Skin of body (tissue), 2 donors: Measurements from ENCODE around the gene BMP3. TPM values are rescaled to one million over a fixed set of nuclear protein-coding genes. Genes with fewer than 3 reads are reported as not detected.
"Not testable (repeated sequence)": the region's sequence is repeated elsewhere in the genome, so short reads cannot be mapped to it uniquely, and the experiment has no call there.

Experiments used
- DNase-seq: peaks from one replicate; lab custom pipeline; 2025; lab: John Stamatoyannopoulos, UW
- total RNA-seq: library from RNA; depleted of rRNA; stranded (reverse); fragments of >200 nt; gene quantifications from one replicate; pipeline ENCODE4 v1.2.3, GENCODE V29; 2014

The BMP3 gene
- 1.5 TPM for total RNA-seq

GRCh38 chr4:81030061-81030980, at the start of gene BMP3:
TSS of gene BMP3 (plus strand) at chr4:81030708. CDS start at chr4:81031285, 577 bp downstream.
- peak; percentile 11 for DNase-seq

GRCh38 chr4:80986011-80986410, 44.5 kb upstream of the BMP3 start:
- DNase-seq = no peak

GRCh38 chr4:80989921-80990544, 40.5 kb upstream of the BMP3 start:
- peak; percentile 39 for DNase-seq

- DNase-seq = no peak
Measured at GRCh38 chr4:80990851-80991250, 39.7 kb upstream of the BMP3 start.

GRCh38 chr4:80999943-81000342, 30.6 kb upstream of the BMP3 start:
- no peak for DNase-seq

GRCh38 chr4:81003597-81004111, 26.9 kb upstream of the BMP3 start:
- no peak for DNase-seq

- DNase-seq = no peak
Measured at GRCh38 chr4:81007417-81007816, 23.1 kb upstream of the BMP3 start.

GRCh38 chr4:81016566-81016965, 13.9 kb upstream of the BMP3 start:
- not testable (repeated sequence) for DNase-seq

- DNase-seq = no peak
Measured at GRCh38 chr4:81019006-81019405, 11.5 kb upstream of the BMP3 start.

GRCh38 chr4:81021142-81021944, 9.2 kb upstream of the BMP3 start:
- no peak for DNase-seq

GRCh38 chr4:81021981-81022380, 8.5 kb upstream of the BMP3 start:
- no peak for DNase-seq

GRCh38 chr4:81023484-81023883, 7.0 kb upstream of the BMP3 start:
- DNase-seq = no peak

- DNase-seq = no peak
Measured at GRCh38 chr4:81030981-81031791, 678 bp downstream of the BMP3 start.

GRCh38 chr4:81031796-81032551, 1.5 kb downstream of the BMP3 start:
- no peak for DNase-seq

- no peak for DNase-seq
Measured at GRCh38 chr4:81032771-81033684, 2.5 kb downstream of the BMP3 start.

GRCh38 chr4:81038636-81039350, 8.3 kb downstream of the BMP3 start:
- no peak for DNase-seq

GRCh38 chr4:81039351-81039972, 9.0 kb downstream of the BMP3 start:
- DNase-seq = no peak
